Thyroid gland (tissue), 4 donors: ENCODE results near the gene NR3C1.

Source experiments
- CTCF ChIP-seq, 6 experiments: fragments of 200-600 bp in 3 of 6; fragments of 450-650 bp in 3 of 6; sonication (generic) in 3 of 6; IDR thresholded peaks; one replicate each; pipeline ENCODE4 v1.5.1; 2016 to 2019; ENCODE audit warnings: antibody characterized with exemption in 6 of 6, mild to moderate bottlenecking in 2 of 6, inconsistent platforms in 1 of 6, moderate library complexity in 1 of 6
- POLR2A ChIP-seq, 2 donors: fragments of 450-650 bp; IDR thresholded peaks; one replicate each; pipeline ENCODE4 v1.6.1; 2017; ENCODE audit warnings: antibody characterized with exemption in 2 of 2, mild to moderate bottlenecking in 2 of 2, moderate library complexity in 1 of 2

- TF ChIP-seq CTCF (IDR thresholded peaks at IDR 0.05) (no peak), POLR2A (IDR thresholded peaks at IDR 0.05) (no peak)
Observed at GRCh38 chr5:143398053-143398355, 5.5 kb downstream of the NR3C1 start.
